Mesodermal cell (in vitro differentiated cells): Measurements from ENCODE around the gene TRPM5.

ENCODE experiments used
- H3K27ac ChIP-seq: 2 replicates; pipeline ENCODE4 v1.7.0; 2013; ENCODE audit warnings: mild to moderate bottlenecking, low read depth, low read length, moderate library complexity; ENCODE audit not compliant: severe bottlenecking
- H3K36me3 ChIP-seq: 2 replicates; pipeline ENCODE4 v1.7.1; 2013; ENCODE audit warnings: mild to moderate bottlenecking, low read length, moderate library complexity; ENCODE audit not compliant: control insufficient read depth, insufficient read depth
- H3K4me1 ChIP-seq: one replicate; pipeline ENCODE4 v1.7.1; 2013; ENCODE audit warnings: mild to moderate bottlenecking, low read length; ENCODE audit not compliant: insufficient read depth, control insufficient read depth, poor library complexity, severe bottlenecking
- H3K4me3 ChIP-seq: 2 replicates; pipeline ENCODE4 v1.7.0; 2013; ENCODE audit warnings: low read length, control low read depth, mild to moderate bottlenecking; ENCODE audit not compliant: insufficient read depth, poor library complexity, severe bottlenecking; ENCODE audit errors: extremely low read depth
- H3K9me3 ChIP-seq: 2 replicates; pipeline ENCODE4 v1.7.1; 2013; ENCODE audit warnings: mild to moderate bottlenecking, low read length, moderate library complexity; ENCODE audit not compliant: control insufficient read depth
- WGBS, 2 experiments: methylation state at CpG; one replicate each; pipeline ENCODE4 v1.1.5; 2013; ENCODE audit warnings: missing lambda C conversion rate in 2 of 2; ENCODE audit not compliant: insufficient coverage in 2 of 2; 5-methylcytosine and 5-hydroxymethylcytosine counted together

The TRPM5 gene

DNA sequence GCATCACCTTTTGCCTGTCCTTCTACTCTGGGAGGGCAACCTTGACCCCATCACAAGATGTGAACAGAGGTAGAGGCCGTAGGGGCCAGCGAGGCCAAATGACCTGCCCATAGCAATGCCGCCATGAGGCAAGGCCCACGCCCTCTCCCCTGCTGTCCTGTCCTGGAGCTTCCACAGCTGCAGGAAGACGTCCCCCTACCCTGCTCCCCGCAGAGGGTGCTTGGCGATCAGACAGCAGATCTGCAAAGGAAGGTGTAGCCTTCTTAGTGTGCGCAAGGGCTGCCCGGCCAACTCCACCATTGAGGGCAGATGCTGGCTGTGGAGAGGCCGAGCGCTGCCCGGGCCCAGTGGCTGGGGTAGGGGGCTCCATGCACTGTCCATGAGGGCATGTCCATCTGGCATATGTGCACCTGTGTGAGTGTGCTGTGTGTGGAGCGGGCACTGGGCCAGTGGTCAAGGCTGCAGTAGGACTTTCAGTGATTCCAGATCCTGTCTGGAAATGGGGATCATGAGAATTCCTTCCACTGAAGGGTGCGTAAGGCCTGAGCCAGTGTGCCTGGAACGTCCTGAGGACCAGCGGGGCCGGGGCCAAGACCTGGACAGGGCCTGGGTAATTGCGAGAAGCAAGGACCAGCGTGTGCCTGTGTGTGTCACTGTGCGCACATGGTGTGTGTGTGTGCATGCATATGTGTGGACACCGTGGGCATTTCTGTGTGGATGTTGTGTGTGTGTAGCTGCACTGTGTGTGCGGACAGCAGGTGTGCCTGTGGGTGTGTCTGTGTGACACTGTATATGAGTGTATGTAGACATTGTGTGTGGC, 11.0 kb downstream of the TRPM5 start:
- no peaks in the 10 kb centered on the region for H3K36me3 ChIP-seq
- WGBS, 2 experiments: 88 to 93% methylated on average over 17 to 22 of the region's 22 CpGs

GRCh38 chr11:2432628-2433071, 11.7 kb downstream of the TRPM5 start:
- 90 to 94% methylated on average over 11 to 12 of the region's 13 CpGs for WGBS, 2 experiments
- H3K27ac ChIP-seq: no peak overlapping the region
- no peaks in the 10 kb centered on the region for H3K9me3 ChIP-seq
- H3K4me3 ChIP-seq: no peak overlapping the region
- no peaks in the 10 kb centered on the region for H3K4me1 ChIP-seq
- no peaks in the 10 kb centered on the region for H3K36me3 ChIP-seq

More for the DNA sequence above, 11.0 kb downstream of the TRPM5 start:
- Histone ChIP-seq H3K4me3 (no peak overlapping the region), H3K27ac (no peak overlapping the region), H3K4me1 (no peaks in the 10 kb centered on the region), H3K9me3 (no peaks in the 10 kb centered on the region)

DNA sequence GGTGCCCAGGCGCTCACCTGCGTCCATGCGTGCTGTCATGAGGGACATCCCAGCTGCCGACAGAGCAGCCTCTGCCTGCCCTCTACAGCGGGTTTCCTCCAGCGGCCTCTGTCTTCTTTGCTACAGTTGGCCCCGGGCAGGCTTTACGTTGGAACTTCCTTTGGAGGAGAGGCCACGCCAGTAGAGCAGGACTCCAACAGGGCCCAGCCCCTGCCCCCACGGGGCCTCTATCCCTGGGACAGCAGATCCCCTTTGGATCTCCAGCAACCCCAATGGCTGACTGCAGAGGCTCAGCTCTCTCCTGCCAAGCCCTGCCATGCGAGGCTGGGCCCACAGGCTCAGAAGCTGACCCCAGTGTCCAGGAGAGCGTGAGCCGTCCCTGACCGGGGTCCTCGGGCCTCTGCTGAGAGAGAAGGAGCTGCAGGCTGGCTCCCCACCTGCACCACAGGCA, 12.1 kb downstream of the TRPM5 start:
- Histone ChIP-seq H3K4me3 (no peak overlapping the region), H3K27ac (no peak overlapping the region), H3K9me3 (no peaks in the 10 kb centered on the region), H3K36me3 (no peaks in the 10 kb centered on the region), H3K4me1 (no peaks in the 10 kb centered on the region)
- 79 to 84% methylated on average over 13 to 14 of the region's 15 CpGs for WGBS, 2 experiments

GRCh38 chr11:2431395-2431794, 12.9 kb downstream of the TRPM5 start:
- no peak overlapping the region for H3K4me3 ChIP-seq
- H3K36me3 ChIP-seq: no peaks in the 10 kb centered on the region
- 100% methylated on average over 1 of the region's 1 CpG for WGBS, 2 experiments
- no peaks in the 10 kb centered on the region for H3K9me3 ChIP-seq
- H3K27ac ChIP-seq: no peak overlapping the region
- no peaks in the 10 kb centered on the region for H3K4me1 ChIP-seq

- Histone ChIP-seq H3K9me3 (no peaks in the 10 kb centered on the region), H3K27ac (no peak overlapping the region), H3K4me3 (no peak overlapping the region), H3K4me1 (no peaks in the 10 kb centered on the region), H3K36me3 (no peaks in the 10 kb centered on the region)
- WGBS, 2 experiments: 51 to 67% methylated on average over 7 to 8 of the region's 8 CpGs
These were observed 16.0 kb downstream of the TRPM5 start for GRCh38 chr11:2428322-2428795.

DNA sequence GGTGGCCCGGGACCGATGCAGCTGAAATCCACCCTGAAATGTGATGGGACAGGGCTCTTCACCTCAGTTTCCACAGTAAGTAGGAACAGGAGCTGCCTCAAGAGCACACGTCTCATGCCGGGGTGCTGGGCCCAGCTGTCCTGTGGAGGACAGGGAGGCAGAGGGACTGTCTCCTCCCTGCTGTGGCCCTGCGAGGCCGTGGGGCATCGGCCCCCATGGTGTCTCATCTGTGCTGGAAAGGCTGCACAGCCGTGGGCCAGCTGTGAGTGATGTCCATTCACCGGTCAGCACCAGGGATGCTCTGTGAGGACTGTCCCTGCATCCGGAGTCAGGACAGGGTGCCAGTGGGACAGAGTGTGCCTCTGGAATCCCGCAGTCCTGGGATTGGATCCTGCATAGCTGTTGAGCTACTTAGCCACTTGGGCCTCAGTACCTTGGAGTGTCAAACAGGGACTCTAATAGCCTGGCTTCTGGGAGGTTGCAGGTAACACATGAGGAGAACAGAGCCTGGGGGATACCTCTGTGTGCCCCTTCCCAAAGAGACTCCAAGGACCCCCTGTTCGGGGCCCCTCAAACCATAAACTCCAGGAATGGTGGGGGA, 16.5 kb downstream of the TRPM5 start:
- H3K4me1 ChIP-seq: no peaks in the 10 kb centered on the region
- H3K4me3 ChIP-seq: no peak overlapping the region
- no peaks in the 10 kb centered on the region for H3K36me3 ChIP-seq
- no peak overlapping the region for H3K27ac ChIP-seq
- 74 to 80% methylated on average over 11 of the region's 12 CpGs for WGBS, 2 experiments
- H3K9me3 ChIP-seq: no peaks in the 10 kb centered on the region

DNA sequence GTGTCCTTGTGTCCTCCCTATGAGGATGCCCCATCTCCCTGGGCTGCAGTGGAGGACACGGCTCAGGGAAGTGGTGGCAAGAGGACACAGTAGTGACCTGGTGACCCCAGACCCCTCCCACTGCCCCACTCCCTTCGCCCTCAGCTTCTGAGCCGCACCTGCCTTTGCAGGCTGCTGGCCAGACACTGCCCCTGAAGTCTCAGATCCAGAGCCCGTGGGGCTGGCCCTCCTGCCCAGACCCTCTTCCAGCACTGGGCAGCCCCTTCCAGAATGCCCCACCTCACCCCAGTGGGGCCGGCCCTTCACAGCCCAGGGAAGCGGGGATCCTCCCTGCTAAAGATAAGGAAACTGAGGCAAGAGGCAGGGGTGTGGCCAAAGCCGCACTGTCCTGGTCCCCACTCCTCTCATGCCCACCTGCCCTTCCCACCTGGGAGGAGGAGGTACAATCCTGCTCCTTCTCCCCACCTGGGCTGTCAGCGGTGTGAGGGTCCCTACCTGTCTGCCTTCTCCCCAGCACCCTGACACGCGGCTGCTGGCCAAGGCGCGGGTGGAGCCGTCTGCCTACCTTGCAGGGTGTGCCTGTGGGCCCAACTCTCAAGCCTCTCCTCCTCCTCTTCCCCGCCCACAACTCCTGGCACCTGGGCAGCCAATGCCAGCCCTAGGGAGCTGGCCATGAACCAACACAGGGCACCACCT, 17.3 kb downstream of the TRPM5 start:
- H3K27ac ChIP-seq: no peak overlapping the region
- no peak overlapping the region for H3K4me3 ChIP-seq
- H3K4me1 ChIP-seq: no peaks in the 10 kb centered on the region
- no peaks in the 10 kb centered on the region for H3K9me3 ChIP-seq
- WGBS, 2 experiments: 85 to 94% methylated on average over 7 to 9 of the region's 14 CpGs
- H3K36me3 ChIP-seq: no peaks in the 10 kb centered on the region

- WGBS, 2 experiments: 88 to 92% methylated on average over 7 to 13 of the region's 13 CpGs
- Histone ChIP-seq H3K4me1 (no peaks in the 10 kb centered on the region), H3K4me3 (no peak overlapping the region), H3K36me3 (no peaks in the 10 kb centered on the region), H3K9me3 (no peaks in the 10 kb centered on the region), H3K27ac (no peak overlapping the region)
These were observed 18.1 kb downstream of the TRPM5 start for GRCh38 chr11:2426221-2426620.

DNA sequence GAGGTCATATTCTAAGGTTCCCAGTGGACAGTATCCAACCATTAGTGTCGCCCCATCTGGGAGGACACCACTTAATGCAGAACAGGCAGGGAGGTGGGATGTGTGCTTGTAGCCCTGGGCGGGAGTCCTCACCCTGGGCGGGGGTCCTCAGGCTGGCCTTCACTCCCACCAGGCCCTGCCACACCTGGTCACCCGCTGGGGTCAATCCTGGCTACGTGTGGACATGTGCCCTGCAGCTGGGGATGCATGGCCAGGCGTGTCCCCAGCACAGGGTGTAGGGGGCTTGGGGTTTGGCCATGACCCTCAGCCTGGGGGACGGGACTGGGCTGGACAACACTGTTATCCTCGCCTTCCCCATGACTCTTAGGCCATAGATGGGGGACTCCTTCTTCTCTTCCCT, 18.8 kb downstream of the TRPM5 start:
- WGBS, 2 experiments: 86% methylated on average over 6 of the region's 8 CpGs; no CpG with 5 or more reads in 1 of the 2 experiments
- no peaks in the 10 kb centered on the region for H3K36me3 ChIP-seq
- H3K9me3 ChIP-seq: no peaks in the 10 kb centered on the region
- no peaks in the 10 kb centered on the region for H3K4me1 ChIP-seq
- H3K4me3 ChIP-seq: no peak overlapping the region
- H3K27ac ChIP-seq: no peak overlapping the region

DNA sequence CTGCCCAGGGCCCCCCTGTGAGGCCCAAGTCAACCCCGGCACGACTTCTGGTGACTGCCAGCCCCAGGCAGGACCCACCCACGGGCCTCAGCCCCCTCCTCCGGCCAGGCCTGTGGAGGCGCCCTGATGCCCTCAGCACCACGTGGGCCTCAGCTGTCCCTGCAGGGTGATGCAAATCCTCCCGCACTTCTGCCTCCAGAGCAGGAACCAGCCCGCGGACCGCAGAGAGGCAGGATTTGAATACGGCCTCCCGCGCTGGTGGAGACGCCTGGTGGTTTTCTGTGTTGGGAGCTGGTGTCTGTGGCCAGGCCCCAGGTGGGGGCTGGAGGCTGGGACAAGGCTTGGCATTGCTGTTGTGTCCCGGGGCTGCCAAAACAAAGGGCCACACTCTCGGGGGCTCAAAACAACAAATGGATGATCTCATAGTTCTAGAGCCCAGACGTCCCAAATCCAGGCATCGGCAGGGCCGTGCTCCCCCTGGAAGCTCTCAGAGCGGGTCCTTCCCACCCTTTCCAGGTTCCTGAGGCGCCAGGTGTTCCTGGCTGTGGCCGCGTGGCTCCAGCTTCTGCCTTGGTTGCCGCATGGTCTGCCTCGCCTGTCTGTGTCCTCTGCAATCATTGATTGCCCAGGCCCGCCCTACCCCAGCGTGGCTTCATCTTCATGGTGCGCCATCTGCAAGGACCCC, 19.4 kb downstream of the TRPM5 start:
- Histone ChIP-seq H3K36me3 (no peaks in the 10 kb centered on the region), H3K4me3 (no peak overlapping the region), H3K4me1 (no peaks in the 10 kb centered on the region), H3K9me3 (no peaks in the 10 kb centered on the region), H3K27ac (no peak overlapping the region)
- WGBS, 2 experiments: 85 to 87% methylated on average over 28 of the region's 28 CpGs
